HG03565 (cell line): Measurements from ENCODE around the gene DNAH6.
A peak's percentile ranks its signal among the peaks of the same experiment; 100 is the strongest.

Experiments used
- ATAC-seq: cut with Tn5 transposase; IDR thresholded peaks from one replicate; pipeline ENCODE4 v1.9.1; 2021; ENCODE audit warnings: mild to moderate bottlenecking, moderate library complexity; ENCODE audit not compliant: unreplicated experiment

The DNAH6 gene

DNA sequence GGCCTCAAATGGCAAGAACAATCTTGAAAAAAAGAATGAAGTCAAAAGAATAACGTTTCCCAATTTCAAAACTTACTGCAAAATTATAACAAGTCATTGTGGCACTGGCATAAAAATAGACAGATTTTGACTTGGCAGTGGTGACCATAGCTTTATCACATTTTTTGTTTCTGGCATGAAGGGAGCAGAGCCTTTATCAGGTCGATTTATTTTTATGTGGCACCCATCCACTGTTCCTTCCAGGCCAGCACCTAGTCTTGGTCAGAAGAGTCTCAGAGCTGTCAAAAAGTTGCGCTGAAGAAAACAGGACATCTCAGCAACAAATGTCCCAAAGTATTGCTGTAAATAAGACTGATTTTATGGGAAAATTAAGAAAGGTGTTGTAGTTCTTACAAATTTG, 272.2 kb downstream of the DNAH6 start:
- ATAC-seq = no peak

GRCh38 chr2:84792856-84793522, 276.7 kb downstream of the DNAH6 start:
- no peak for ATAC-seq

DNA sequence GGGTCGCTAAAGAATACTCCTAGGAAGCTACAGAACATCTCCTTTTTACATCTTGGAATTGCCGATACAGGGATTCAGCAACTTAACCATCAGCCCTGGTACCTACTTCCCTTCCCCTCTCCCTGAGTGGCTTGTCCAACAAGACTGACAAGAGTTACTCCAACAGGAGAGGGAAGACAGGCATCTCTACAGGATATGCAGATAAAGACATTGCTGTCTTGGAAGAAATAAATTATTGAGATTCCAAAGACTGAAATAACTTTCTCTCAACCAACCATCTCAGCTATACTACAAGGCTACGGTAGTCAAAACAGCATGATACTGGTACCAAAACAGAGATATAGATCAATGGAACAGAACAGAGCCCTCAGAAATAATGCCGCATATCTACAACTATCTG, 277.3 kb downstream of the DNAH6 start:
- no peak for ATAC-seq

- no peak for ATAC-seq
Observed at GRCh38 chr2:84796798-84797197, 280.5 kb downstream of the DNAH6 start.

GRCh38 chr2:84797271-84797670, 281.0 kb downstream of the DNAH6 start:
- no peak for ATAC-seq

- ATAC-seq = peak; percentile 10
Observed at GRCh38 chr2:84799772-84800171, 283.5 kb downstream of the DNAH6 start.

DNA sequence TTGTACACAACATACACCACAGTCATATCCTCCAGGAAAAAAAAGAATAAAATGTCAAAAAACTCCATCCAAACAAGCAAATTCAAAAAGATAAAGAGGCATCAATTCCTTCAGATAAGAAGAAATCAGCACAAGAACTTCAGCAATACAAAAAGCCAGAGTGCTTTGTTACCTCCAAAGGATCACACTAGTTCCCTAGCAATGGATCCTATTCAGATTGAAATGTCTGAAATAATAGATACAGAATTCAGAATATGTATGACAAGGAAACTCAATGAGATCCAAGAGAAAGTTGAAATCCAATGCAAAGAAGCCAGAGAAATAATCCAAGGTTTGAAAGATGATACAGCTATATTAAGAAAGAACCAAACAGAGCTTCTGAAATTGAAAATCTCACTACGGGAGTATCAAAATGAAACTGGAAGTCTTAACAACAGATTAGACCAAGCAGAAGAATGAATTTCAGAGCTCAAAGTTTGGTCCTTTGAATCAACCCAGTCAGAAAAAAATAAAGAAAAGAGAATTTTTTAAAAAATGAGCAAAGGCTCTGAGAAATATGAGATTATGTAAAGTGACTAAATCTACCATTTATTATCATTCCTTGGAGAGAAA, 284.0 kb downstream of the DNAH6 start:
- peak; percentile 87 for ATAC-seq

DNA sequence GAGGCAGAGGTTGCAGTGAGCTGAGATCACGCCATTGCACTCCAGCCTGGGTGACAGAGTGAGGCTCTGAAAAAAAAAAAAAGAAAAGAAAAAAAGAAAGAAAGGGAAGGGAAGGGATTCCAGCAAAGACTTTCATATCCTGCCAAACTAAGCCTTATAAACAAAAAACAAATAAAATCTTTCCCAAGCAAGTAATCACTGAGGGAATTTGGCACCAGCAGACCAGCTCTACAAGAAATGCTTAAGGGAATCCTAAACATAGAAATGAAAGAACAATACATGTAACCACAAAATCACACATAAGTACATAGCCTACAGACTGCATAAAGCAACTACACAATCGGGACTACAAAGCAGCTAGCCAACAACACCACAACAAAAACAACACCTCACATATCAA, 285.5 kb downstream of the DNAH6 start:
- no peak for ATAC-seq

GRCh38 chr2:84805250-84805958, 289.1 kb downstream of the DNAH6 start:
- ATAC-seq = no peak

DNA sequence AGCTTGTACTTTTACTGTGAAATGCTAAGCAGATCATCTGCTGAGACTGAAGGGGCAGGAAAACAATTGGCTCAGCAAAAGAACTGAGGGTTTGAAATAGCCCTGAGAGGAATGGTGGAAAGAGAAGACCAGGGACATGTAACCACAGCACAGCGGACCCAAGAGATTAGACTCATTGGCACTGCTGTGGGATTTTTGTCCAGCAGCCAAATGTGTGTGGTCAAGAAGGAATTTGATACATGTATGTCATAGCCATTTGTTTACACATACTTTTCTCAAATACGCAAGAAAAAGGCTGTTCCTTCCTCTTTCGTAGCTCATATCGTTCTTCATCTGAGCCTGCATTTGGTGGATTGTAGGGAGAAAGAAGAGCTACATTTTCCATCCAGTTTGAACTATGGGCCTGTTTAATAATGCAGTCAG, 290.8 kb downstream of the DNAH6 start:
- no peak for ATAC-seq

DNA sequence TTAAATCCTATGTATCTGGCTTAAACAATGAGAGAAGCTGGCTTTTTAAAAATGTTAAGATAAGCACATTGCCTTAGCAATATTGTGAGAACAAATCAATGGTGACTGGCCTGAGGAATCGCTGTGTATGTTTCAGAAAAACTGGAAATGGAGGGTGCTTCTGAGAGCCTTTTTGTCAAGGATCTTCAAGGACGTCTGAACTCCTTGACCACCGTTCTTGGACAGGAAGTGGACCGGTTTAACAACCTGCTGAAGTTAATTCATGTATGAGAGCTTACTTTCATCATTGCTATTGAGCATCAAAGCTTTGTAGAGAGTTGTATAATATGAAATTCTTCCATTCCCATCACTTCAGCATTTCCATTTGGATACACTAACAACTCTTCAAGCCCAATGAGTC, 292.0 kb downstream of the DNAH6 start:
- ATAC-seq = no peak

DNA sequence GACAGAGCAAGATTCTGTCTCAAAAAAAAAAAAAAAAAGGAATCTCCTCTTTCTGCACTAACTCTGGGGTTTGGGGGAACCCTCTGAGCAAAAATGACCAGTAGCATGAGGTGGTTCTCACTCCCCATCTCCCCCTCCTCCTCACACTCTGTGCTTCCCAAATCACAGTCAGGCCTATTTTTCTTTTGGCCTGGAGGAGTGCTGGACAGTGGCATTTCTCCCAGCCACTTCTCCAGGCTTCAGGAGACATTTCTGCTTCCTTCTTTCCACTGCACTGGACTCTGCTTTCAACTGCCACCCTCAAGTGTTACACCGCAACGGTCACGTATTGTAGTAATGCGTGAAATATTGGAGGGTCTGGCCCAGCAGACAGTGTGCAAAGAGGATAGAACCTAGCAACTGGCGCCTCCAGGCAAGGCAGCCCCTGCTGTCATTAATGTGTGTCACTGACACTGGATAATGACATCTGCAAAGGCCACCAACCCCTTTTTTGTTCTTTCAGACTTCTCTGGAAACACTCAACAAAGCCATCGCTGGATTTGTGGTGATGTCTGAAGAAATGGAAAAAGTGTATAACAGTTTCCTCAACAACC, 295.6 kb downstream of the DNAH6 start:
- no peak for ATAC-seq

- no peak for ATAC-seq
Observed at GRCh38 chr2:84815146-84815545, 298.8 kb downstream of the DNAH6 start.

- ATAC-seq = peak; percentile 41
Observed at GRCh38 chr2:84816426-84817026, 300.2 kb downstream of the DNAH6 start.

- ATAC-seq = peak; percentile 96
Observed at GRCh38 chr2:84817239-84817655, 300.9 kb downstream of the DNAH6 start.

GRCh38 chr2:84821806-84822205, 305.5 kb downstream of the DNAH6 start:
- no peak for ATAC-seq

GRCh38 chr2:84823229-84823628, 306.9 kb downstream of the DNAH6 start:
- no peak for ATAC-seq

DNA sequence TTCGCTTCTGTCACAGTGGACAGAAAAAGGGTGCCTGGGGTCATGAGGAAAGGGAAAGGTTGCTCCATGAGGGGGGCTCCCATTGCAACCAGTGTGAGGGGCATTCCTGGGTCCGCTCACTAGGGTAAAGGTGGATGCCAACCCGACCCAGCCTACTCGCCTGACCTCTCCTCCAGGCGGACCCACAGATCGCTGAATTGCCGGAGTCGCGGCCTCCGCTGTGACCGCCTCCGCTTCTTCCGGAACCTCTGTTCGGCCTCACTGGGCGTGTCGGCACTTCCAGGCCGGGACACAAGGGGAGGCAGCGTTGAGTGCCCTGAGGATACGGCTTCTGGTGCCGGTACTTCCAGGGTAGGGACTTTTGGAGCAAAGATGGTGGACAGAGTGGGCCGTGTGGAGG, 307.5 kb downstream of the DNAH6 start:
- no peak for ATAC-seq

DNA sequence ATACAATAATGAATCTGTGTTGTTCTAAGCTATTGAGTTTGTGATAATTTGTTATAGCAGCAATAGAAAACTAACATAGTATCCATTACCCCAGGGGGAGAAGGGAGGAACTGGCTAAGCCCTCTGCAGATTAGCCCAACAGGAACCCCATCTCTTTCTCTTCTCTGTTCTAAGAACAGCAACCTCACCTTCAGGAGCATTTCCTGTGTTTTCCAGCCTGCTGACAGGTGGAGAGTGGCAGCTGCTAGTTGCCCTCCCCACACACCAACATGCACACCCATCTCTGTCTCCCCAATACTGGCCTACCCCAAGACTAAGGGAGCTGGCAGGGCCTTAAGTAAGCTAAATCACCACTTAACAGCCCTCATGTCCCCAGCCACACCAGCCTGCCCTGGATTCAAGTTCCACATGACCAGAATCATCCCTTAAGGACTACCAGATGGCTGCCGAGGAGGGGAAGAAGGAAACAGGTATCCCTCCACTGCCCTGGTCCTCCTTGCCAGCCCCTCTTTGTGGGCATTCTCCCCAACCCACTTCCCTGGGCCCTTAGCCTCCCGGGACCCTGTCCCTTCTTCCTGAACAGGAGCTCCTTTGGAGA, 311.8 kb downstream of the DNAH6 start:
- no peak for ATAC-seq

- no peak for ATAC-seq
Observed at GRCh38 chr2:84829693-84830092, 313.4 kb downstream of the DNAH6 start.

- no peak for ATAC-seq
Observed at GRCh38 chr2:84830095-84830494, 313.8 kb downstream of the DNAH6 start.
